ENCODE measurements around the gene MAEA. TPM values are rescaled to one million over a fixed set of nuclear protein-coding genes. Genes with fewer than 3 reads are reported as not detected.

MAEA gene
- total and polyA plus RNA-seq, 2 experiments from 2014 or later, result 49.8 to 99.0 TPM

GRCh38 chr4:1300466-1301455 lies 11.1 kb downstream of the MAEA start:
- no peak overlapping the region for H2AFZ ChIP-seq
- Mint-ChIP-seq H3K27me3 (ENCODE audit: insufficient read depth, low read depth, poor library complexity) (peaks cover 11% of the 10 kb centered on the region), H3K4me3 (no peak overlapping the region), H3K27ac (peak overlapping the region; percentile 77), H3K9me3 (no peaks in the 10 kb centered on the region), H3K36me3 (ENCODE audit: low read depth) (peaks cover 24% of the 10 kb centered on the region), H3K4me1 (peaks cover 22% of the 10 kb centered on the region)
- H3F3A ChIP-seq (replicated peaks; ENCODE audit: low read depth), result no peaks in the 10 kb centered on the region
- no peaks in the 10 kb centered on the region for H3K4me1 ChIP-seq (ENCODE audit: insufficient read depth)
- ATAC-seq (no peak), DNase-seq (ENCODE audit: low spot score) (no peak)
- no peaks in the 10 kb centered on the region for H3K36me3 ChIP-seq (ENCODE audit: insufficient read depth)
- no peaks in the 10 kb centered on the region for H3K9me2 ChIP-seq (ENCODE audit: insufficient read depth)
- TF ChIP-seq, protein P1, sequence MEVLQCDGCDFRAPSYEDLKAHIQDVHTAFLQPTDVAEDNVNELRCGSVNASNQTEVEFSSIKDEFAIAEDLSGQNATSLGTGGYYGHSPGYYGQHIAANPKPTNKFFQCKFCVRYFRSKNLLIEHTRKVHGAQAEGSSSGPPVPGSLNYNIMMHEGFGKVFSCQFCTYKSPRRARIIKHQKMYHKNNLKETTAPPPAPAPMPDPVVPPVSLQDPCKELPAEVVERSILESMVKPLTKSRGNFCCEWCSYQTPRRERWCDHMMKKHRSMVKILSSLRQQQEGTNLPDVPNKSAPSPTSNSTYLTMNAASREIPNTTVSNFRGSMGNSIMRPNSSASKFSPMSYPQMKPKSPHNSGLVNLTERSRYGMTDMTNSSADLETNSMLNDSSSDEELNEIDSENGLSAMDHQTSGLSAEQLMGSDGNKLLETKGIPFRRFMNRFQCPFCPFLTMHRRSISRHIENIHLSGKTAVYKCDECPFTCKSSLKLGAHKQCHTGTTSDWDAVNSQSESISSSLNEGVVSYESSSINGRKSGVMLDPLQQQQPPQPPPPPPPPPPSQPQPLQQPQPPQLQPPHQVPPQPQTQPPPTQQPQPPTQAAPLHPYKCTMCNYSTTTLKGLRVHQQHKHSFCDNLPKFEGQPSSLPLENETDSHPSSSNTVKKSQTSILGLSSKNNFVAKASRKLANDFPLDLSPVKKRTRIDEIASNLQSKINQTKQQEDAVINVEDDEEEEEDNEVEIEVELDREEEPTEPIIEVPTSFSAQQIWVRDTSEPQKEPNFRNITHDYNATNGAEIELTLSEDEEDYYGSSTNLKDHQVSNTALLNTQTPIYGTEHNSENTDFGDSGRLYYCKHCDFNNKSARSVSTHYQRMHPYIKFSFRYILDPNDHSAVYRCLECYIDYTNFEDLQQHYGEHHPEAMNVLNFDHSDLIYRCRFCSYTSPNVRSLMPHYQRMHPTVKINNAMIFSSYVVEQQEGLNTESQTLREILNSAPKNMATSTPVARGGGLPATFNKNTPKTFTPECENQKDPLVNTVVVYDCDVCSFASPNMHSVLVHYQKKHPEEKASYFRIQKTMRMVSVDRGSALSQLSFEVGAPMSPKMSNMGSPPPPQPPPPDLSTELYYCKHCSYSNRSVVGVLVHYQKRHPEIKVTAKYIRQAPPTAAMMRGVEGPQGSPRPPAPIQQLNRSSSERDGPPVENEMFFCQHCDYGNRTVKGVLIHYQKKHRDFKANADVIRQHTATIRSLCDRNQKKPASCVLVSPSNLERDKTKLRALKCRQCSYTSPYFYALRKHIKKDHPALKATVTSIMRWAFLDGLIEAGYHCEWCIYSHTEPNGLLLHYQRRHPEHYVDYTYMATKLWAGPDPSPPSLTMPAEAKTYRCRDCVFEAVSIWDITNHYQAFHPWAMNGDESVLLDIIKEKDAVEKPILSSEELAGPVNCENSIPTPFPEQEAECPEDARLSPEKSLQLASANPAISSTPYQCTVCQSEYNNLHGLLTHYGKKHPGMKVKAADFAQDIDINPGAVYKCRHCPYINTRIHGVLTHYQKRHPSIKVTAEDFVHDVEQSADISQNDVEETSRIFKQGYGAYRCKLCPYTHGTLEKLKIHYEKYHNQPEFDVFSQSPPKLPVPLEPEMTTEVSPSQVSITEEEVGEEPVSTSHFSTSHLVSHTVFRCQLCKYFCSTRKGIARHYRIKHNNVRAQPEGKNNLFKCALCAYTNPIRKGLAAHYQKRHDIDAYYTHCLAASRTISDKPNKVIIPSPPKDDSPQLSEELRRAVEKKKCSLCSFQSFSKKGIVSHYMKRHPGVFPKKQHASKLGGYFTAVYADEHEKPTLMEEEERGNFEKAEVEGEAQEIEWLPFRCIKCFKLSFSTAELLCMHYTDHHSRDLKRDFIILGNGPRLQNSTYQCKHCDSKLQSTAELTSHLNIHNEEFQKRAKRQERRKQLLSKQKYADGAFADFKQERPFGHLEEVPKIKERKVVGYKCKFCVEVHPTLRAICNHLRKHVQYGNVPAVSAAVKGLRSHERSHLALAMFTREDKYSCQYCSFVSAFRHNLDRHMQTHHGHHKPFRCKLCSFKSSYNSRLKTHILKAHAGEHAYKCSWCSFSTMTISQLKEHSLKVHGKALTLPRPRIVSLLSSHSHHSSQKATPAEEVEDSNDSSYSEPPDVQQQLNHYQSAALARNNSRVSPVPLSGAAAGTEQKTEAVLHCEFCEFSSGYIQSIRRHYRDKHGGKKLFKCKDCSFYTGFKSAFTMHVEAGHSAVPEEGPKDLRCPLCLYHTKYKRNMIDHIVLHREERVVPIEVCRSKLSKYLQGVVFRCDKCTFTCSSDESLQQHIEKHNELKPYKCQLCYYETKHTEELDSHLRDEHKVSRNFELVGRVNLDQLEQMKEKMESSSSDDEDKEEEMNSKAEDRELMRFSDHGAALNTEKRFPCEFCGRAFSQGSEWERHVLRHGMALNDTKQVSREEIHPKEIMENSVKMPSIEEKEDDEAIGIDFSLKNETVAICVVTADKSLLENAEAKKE (CRISPR knock-in tag; IDR thresholded peaks at IDR 0.05), result no peak
- TF ChIP-seq EZH2phosphoT487 (IDR thresholded peaks at IDR 0.05; ENCODE audit: unreplicated experiment), result no peak
- TF ChIP-seq ZNF114 (CRISPR knock-in tag; IDR thresholded peaks at IDR 0.05), result no peak
- H3K4me3 ChIP-seq, result no peak overlapping the region
- H3K27me3 ChIP-seq (ENCODE audit: insufficient read depth), result no peaks in the 10 kb centered on the region
- H3K27ac ChIP-seq (ENCODE audit: low read depth), result 0 out of 2 replicates have a peak overlapping the region, but pooled peaks have one; percentile 26
- peaks cover 39% of the 10 kb centered on the region; the same call in 1 of the 2 replicates for H4K20me1 ChIP-seq (replicated peaks; ENCODE audit: insufficient read depth)
- peaks cover 93% of the 10 kb centered on the region for H3K79me2 ChIP-seq (replicated peaks; ENCODE audit: insufficient read depth)
- no peak overlapping the region for H3K4me2 ChIP-seq

GRCh38 chr4:1302159-1302558 lies 12.5 kb downstream of the MAEA start:
- Histone ChIP-seq H4K20me1 (replicated peaks; ENCODE audit: insufficient read depth) (peaks cover 50% of the 10 kb centered on the region; the same call in 1 of the 2 replicates), H3K4me1 (ENCODE audit: insufficient read depth) (no peaks in the 10 kb centered on the region), H3K27ac (ENCODE audit: low read depth) (no peak overlapping the region), H3K79me2 (replicated peaks; ENCODE audit: insufficient read depth) (peaks cover 98% of the 10 kb centered on the region), H3K4me2 (no peak overlapping the region), H3K9me2 (ENCODE audit: insufficient read depth) (no peaks in the 10 kb centered on the region), H3K36me3 (ENCODE audit: insufficient read depth) (no peaks in the 10 kb centered on the region), H2AFZ (no peak overlapping the region), H3K27me3 (ENCODE audit: insufficient read depth) (no peaks in the 10 kb centered on the region), H3K4me3 (no peak overlapping the region), H3F3A (replicated peaks; ENCODE audit: low read depth) (no peaks in the 10 kb centered on the region)
- Mint-ChIP-seq H3K27ac (no peak overlapping the region), H3K4me3 (no peak overlapping the region), H3K27me3 (ENCODE audit: insufficient read depth, low read depth, poor library complexity) (peaks cover 9% of the 10 kb centered on the region), H3K4me1 (peaks cover 17% of the 10 kb centered on the region), H3K9me3 (no peaks in the 10 kb centered on the region), H3K36me3 (ENCODE audit: low read depth) (peaks cover 17% of the 10 kb centered on the region)
- DNase-seq (ENCODE audit: low spot score), result no peak
- ATAC-seq, result no peak
- TF ChIP-seq ZNF331 (CRISPR knock-in tag; IDR thresholded peaks at IDR 0.05; ENCODE audit: low read depth) (no peak), STAT1 (IDR thresholded peaks at IDR 0.05; ENCODE audit: unreplicated experiment) (no peak), REST (IDR thresholded peaks at IDR 0.05; ENCODE audit: unreplicated experiment) (no peak), EZH2phosphoT487 (IDR thresholded peaks at IDR 0.05; ENCODE audit: unreplicated experiment) (no peak), JUNB (IDR thresholded peaks at IDR 0.05; ENCODE audit: unreplicated experiment) (no peak)
- TF ChIP-seq, protein P2, sequence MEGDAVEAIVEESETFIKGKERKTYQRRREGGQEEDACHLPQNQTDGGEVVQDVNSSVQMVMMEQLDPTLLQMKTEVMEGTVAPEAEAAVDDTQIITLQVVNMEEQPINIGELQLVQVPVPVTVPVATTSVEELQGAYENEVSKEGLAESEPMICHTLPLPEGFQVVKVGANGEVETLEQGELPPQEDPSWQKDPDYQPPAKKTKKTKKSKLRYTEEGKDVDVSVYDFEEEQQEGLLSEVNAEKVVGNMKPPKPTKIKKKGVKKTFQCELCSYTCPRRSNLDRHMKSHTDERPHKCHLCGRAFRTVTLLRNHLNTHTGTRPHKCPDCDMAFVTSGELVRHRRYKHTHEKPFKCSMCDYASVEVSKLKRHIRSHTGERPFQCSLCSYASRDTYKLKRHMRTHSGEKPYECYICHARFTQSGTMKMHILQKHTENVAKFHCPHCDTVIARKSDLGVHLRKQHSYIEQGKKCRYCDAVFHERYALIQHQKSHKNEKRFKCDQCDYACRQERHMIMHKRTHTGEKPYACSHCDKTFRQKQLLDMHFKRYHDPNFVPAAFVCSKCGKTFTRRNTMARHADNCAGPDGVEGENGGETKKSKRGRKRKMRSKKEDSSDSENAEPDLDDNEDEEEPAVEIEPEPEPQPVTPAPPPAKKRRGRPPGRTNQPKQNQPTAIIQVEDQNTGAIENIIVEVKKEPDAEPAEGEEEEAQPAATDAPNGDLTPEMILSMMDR (conservative IDR thresholded peaks at IDR 0.05; ENCODE audit: low read depth in 2 of 2), result no peak
